Measurements from ENCODE around the gene SLAMF7.

- TF ChIP-seq CTCF (optimal IDR thresholded peaks at IDR 0.05 in 1 of 3, IDR thresholded peaks at IDR 0.05 in 1 of 3, conservative IDR thresholded peaks at IDR 0.05 in 1 of 3; ENCODE audit: extremely low read depth in 1 of 3, insufficient read depth in 2 of 3, low read length in 3 of 3) (no peak), EZH2 (IDR thresholded peaks at IDR 0.05; ENCODE audit: low read length) (no peak)
Observed at GRCh38 chr1:160716013-160716412, 23.0 kb upstream of the SLAMF7 start.
